Occipital lobe (tissue), 2 donors: ENCODE measurements around the gene ZNF474. TPM values are rescaled to one million over a fixed set of nuclear protein-coding genes. Genes with fewer than 3 reads are reported as not detected.

Experiments used
- DNase-seq: peaks from one replicate; lab custom pipeline; 2025; lab: John Stamatoyannopoulos, UW
- total RNA-seq: library from RNA; depleted of rRNA; stranded (reverse); fragments of >200 nt; gene quantifications from one replicate; pipeline ENCODE4 v1.2.3, GENCODE V29; 2014

ZNF474 gene
- total RNA-seq, 1 donor from 2014 or later, result 1.2 TPM

DNA sequence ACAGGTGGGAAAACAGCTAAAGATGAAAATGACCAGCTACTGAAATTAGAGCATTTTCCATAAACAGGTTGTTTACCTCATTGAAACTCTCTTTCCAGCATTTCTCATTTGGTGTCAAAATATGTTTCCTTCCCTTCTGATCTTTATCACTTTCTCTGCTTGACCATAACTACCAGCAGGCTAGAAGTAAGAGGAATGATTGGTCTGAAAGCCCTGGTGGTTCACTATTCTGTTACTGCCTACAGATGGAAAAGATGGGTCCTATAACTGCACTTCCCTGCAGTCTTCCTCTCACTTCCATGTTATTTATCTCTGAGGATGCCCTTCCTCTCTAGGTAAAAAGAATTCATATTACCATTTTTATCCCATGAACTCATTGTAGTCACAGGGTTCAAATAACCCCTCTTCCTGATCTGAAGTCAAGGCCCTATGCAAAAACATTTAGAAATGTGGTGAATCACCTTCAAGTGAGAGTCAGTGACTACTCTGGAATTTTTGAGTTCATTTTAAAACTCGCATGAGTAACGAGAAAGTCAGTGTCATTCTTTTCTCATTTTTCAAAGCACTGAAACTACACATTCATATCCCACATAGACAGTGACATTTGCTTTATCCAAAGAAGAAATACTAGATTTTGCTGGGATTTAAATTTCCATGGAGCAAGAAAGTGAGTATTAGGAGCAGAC lies 51.7 kb downstream of the ZNF474 start:
- no peak for DNase-seq

DNA sequence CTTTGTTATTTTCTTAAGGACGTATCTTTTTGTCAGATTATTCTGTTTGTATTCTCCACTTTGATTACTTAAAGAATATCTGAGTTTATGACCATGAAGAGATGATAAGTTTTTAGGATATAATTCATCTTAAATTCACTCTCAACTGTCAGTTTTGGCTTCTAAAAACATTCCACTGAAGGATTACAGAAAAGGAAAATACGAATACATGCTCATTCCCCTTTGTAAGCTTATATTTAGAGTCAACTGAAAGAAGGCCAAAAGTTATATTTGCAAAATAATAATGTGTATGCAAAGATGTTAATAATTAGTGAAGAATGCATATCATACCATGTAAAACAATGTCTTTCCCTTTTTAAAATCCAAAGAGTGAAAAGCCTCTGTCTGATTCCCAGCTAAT lies 52.5 kb downstream of the ZNF474 start:
- DNase-seq, result no peak

DNA sequence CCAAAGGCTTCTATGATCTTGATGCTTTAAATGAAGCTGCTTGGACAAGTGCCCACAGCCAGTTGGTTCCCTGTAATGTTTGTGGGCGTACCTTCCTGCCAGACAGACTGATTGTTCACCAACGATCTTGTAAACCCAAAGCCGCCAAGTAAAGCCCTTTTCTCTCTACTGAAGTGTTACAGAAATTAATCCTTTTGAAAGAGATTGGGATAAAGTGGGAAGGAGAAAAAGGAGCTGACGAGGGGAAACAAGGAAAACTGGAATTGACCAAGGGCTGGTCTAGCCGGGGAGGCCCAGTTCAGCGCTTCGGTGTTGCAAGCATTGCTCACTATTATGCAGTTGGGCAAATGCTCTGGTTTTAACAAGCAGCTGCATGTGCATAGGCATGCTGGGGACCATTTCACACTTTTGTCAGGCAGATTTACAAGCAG lies 53.2 kb downstream of the ZNF474 start:
- DNase-seq, result peak; percentile 22

DNA sequence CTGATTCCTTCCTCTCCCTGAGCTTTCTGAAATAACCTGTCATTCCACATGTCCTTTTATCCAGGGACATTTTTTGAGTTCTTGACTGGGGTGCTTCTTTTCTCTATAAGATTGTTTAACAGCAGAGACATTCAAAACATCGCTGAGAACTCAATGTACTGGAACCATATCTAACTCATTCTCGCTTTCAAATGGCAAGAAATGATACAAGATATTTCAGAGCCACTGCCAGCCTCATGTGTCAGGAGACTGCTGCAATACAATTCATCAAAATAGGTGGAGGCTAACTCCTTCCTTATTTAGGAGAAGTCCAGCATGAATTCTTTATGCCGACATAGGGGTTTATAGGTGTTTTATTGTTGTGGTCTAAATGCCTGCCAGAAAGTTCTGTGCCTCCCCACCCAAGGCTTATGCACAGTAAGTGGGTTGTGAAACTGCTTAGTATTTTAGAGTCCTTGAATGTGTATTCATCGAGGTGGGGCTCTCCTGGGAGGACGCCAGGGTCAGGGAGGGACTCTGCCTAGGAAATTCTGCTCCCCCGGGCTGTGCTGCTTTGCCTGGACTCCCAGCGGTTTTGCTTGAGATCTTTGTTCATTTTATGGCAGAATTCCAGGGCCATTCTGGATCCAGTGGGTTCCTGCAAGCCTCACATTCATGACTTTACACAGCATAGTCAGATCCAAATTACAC lies 53.9 kb downstream of the ZNF474 start:
- no peak for DNase-seq

DNA sequence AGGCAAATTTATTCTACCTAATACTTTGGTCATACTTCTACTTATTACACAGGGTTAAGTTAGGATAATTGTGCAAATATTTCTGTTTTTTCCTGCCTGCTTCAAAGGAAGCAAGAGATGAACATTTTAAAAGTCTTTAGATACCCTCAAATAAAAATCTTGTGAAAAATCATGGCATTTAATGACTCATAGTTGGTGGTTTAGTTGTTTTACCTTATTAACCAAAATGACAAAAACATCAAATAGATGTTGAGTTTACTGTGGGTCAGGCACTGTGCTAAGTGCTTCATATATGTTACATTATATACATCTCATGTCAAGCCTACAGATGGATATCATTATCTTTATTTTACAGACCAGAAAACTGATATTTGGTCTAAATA lies 54.4 kb downstream of the ZNF474 start:
- DNase-seq, result no peak

DNA sequence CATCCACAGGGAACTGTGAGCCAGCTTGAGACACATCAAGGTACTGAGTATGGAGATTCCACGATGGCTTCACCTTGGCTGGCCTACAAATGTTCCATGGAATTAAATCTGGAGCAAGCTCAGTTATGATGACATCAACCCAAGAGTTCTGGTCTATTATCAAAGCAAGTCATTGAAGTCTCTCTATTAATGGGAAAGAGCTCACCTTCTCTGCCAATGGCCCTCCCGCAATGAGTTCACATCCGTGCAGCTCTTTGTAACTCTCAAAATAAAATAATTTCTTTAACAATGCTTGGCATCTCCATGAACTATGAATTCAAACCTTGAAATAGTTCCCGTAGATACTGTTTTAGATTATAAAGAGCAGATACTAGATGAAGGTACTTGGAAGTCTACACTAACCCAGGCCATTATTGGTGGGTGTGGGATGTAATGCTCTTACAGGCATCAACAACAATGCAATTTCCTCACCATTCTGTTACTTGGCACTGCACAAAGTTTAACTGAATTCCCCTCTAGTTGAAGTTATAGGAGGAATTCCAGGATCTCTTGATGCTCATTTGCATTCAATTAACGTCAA lies 55.4 kb downstream of the ZNF474 start:
- no peak for DNase-seq

DNA sequence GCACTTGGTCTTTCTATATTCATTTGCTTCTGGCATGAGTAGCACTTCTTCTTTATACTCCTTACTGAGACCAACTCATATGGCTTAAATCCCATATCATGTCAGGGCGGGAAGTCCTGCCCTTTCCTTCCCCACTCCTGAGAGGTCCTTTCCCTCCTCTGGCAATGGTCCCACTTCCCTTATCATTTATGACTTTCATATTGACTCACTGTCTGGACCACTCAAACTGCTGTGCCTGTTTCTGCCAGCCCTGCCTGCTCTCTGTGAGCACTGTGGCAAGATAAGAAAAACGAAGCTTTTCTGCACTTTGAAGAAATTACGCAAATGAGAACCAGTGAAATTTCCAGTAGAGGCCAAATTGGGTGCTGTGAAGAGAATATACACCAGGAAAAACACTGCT lies 58.1 kb downstream of the ZNF474 start:
- DNase-seq, result no peak

DNA sequence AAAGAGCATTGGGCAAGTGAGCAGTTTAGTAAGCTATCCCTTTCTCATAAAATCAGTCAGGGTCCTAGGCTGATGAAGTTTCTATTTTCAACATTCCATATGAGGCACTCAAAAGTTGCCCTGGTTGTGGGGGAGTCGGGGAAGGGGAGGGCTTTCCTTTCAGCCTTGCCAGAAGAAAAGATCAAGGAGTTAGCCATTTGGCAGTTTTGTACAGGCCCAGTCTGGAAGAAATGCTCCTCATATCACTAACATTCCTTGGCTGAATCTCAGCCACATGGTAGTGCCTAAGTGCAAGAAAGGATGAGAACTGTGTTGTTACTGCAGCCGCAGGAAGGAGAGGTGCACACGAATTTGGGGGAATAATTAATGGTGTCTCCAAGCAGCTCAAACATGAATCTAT lies 60.8 kb downstream of the ZNF474 start:
- DNase-seq, result no peak

DNA sequence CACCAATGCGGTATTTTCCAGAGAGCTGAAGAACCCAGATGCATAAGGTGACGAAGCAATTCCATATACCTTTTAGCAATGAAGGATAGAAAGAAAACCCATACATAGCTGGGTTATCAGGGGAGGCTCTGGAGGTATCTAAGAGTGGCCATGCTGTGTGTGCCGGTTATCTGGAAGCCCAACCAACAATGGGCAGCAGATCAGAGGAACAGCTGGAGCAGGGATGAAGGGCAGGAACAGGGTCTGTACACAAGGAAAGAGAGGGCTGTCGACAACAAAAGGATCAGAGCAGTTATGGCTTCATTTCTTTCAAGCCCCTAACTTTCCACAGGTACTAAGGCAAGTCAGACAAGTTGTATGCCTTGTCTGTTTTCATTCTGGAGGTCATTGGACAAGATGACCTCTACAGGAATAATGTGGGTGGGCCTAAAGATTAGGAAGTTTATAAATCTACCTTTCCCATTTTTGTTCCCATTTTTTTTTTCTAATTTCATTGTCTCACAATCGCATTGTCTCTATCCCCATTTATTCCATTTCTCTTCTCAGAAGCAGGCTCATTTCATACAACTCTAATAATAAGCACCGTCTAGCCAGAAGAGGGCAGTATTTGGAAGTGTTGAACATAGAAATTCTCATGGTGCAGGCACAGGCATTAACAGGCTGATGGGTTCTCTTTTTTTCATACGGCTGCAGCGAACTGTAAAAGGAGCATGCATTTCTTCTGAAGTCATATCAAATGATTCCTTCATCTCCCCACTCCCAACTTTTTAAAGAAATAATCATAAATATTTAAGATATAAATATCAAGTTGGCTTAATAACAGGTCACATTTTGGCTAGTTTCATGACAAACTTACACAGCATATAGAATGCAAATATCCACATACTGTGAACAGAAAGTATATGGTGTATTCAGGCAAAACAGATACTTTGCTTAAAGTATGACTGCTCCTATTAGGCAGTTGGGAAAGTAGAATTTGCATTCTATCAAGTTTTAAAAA lies 63.5 kb downstream of the ZNF474 start:
- no peak for DNase-seq

DNA sequence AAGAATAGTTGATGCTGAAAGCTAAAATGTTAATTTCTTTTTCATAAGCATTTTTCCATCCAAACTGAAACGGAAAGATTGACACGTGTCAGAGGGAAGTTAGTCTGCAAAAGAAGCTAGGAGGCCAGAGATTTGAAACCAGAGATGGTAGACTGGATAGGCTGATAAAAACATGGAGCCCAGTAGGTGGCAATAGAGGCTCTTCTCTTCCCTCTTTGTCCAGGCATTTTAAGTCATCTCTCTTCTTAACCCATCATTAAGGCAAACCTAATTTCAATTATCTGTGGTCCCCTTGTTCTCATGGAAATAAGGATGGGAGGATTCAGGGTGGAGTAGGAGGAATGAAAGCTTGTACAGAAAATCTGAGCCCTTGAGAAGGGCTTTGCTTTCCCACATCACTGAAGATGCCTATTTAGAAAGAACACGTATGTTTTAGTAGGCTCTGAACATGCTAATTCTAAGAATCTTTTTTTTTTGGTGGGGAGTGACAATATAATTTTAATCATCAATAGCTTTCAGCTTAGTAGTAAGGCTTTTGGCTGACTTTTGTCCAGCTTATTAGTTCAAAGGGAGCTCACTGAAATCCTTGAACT lies 66.6 kb downstream of the ZNF474 start:
- DNase-seq, result no peak

DNA sequence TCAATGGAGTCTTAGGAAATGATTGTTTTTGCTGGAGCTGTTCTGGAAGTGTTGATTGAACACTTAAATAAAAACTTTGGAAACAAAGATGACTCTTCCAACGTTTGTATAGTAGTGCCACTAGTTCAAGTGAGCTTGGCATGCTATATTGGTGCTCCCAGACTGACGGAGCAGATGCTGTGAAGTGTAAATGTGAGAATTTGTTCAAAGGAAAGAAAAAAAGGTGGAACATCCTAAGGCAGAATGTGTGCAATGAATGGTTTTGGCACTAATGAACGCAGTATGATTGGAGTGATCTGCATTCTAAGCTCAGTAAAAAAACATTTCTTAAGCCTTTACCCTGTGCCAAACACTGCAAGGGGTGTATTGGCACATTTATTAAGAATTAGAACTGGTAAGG lies 69.8 kb downstream of the ZNF474 start:
- DNase-seq, result no peak

DNA sequence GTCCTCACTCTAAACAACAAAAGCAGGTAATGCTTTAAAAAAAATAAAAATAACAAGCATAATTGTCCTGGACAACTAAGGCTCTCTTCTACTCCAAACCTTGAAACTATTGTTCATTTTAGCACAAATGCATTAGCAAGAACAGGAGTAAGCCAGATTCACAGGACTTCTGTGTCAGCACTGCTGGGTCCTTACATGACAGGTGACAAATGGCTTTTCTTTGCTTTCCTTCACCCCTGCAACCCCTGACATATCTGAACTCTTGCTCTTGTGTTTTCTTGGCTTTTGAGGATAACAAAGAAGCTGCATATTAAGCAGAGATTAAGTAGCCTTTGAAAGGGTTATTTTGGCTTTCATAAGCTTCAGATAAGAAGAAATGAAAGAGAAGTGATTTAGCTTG lies 71.1 kb downstream of the ZNF474 start:
- DNase-seq, result no peak

DNA sequence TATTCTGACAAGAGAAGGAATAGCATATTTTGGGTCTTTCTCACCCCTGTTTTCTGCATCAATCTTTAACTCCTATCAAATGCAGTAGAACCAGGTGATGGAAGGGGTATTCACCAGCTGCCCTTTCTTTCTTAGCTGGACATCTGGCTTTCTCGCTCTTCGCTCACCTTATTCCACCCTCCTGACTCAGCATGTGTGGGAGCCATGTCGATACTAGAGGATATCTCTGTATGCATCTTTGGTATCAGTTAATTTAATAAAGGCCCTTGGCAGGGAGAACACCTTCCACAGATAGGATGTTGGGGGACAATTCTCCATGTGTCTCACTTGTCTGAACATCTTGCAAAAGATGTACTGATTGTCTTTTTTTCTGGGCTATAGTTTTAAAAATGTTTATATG lies 71.5 kb downstream of the ZNF474 start:
- DNase-seq, result no peak

DNA sequence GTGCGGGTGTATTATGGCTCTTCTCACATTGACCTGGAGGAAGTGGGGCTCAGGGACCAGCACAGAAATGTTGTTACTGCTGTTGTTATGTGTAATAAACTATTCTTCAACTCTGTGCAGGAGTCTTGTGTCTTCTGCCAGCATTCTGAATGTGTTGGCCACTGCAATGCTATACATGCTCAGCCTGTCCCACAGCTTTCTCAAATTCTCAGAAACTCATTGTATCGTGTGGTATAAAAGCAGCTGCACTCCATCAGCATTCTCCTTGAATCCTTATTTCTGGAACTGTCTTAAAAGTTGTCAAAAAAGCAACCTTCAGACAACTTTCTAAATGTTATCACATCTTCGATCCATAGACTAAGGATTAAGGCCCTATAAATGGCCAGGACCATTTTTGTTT lies 72.0 kb downstream of the ZNF474 start:
- DNase-seq, result no peak

DNA sequence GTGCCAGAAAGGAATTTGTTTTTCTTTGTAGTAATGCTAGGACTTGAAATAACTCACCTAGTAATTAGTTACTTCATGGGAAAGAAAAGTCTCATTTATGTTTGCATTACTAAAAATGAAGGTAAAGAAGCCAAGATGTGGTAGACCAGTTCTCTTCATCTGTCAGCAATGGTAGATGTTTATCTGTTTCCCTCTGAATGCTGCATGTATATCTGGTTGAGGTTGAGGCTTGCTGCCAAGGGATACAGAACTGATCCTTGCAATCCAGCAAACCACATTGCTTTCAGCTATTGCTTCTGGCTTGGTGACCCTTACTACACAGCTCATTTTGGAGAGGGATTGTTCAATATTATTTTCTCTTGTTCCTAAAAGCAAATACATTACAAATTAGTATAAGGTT lies 73.6 kb downstream of the ZNF474 start:
- DNase-seq, result no peak

Other genes starting within 250 kb of the ZNF474 start
- gene SRFBP1, start 167.6 kb upstream of the ZNF474 start, total RNA-seq, result 34.5 TPM
- 5.8 TPM for gene LOX, start 51.3 kb upstream of the ZNF474 start, total RNA-seq
- 48.2 TPM for gene SNCAIP, start 182.7 kb downstream of the ZNF474 start, total RNA-seq